Ovary (tissue), 9 donors: ENCODE data around the gene NR3C1. TPM values are rescaled to one million over a fixed set of nuclear protein-coding genes. Genes with fewer than 3 reads are reported as not detected.

ENCODE experiments used
- DNase-seq, 5 donors: peaks; one replicate each; pipeline ENCODE4 v3.0.0-alpha.2; 2019 to 2020
- H3K27ac ChIP-seq, 2 donors: fragments of 200-600 bp; one replicate each; pipeline versions ENCODE4 v1.5.1 to v1.8.0; 2019 to 2022
- H3K27me3 ChIP-seq: fragments of 200-600 bp; one replicate; pipeline ENCODE4 v1.8.0; 2022
- H3K36me3 ChIP-seq: fragments of 200-600 bp; sonication (generic); one replicate; pipeline ENCODE4 v1.5.1; 2019
- H3K4me1 ChIP-seq: one replicate; pipeline ENCODE4 v1.8.1; 2013; ENCODE audit warnings: mild to moderate bottlenecking, moderate library complexity; ENCODE audit not compliant: insufficient read depth
- H3K4me3 ChIP-seq: fragments of 200-600 bp; sonication (generic); one replicate; pipeline ENCODE4 v1.5.1; 2017
- H3K9me3 ChIP-seq, 2 donors: fragments of 200-600 bp in 1 of 2; sonication (generic) in 1 of 2; one replicate each; pipeline versions ENCODE4 v1.5.1 to v1.8.1; 2013 to 2019; ENCODE audit warnings: mild to moderate bottlenecking in 1 of 2, moderate library complexity in 1 of 2
- CTCF ChIP-seq, 3 donors: fragments of 450-650 bp in 2 of 3; fragments of 200-600 bp in 1 of 3; IDR thresholded peaks; one replicate each; pipeline versions ENCODE4 v1.5.1 to v1.8.0; 2016 to 2022; ENCODE audit warnings: antibody characterized with exemption in 3 of 3, mild to moderate bottlenecking in 1 of 3
- EP300 ChIP-seq: sonication (generic); formaldehyde crosslinking; IDR thresholded peaks from one replicate; pipeline ENCODE4 v1.6.1; 2017; ENCODE audit warnings: antibody characterized with exemption
- POLR2A ChIP-seq: fragments of 450-650 bp; IDR thresholded peaks from one replicate; pipeline ENCODE4 v1.6.1; 2017; ENCODE audit warnings: antibody characterized with exemption, mild to moderate bottlenecking, moderate library complexity
- WGBS, 3 donors: extraction: QIAGEN DNeasy Blood & Tissue Kit in 1 of 3; methylation state at CpG; one replicate each; pipeline versions ENCODE4 v1.1.5 to v1.1.7; 2013 to 2017; 5-methylcytosine and 5-hydroxymethylcytosine counted together
- intact Hi-C, 4 donors: fragments of 100-400 bp; cut with DNase I; formaldehyde crosslinking; loops; one replicate each; pipeline versions ENCODE4 v1.11.0 to v1.15.1; 2022 to 2023
- polyA plus RNA-seq, 2 donors: library from polyadenylated mRNA; stranded (reverse); fragments of 200-250 nt in 1 of 2; fragments of 350-450 nt in 1 of 2; fragmentation: Illumina TruSeq in 1 of 2; extraction: RNeasy Lipid Tissue Mini Kit (QIAGEN cat#74804) in 1 of 2; gene quantifications; one replicate each; pipeline ENCODE4 v1.2.3, GENCODE V29; 2013 to 2014
- total RNA-seq, 7 donors: library from RNA; depleted of rRNA in 2 of 7; stranded (reverse); fragments of >200 nt in 2 of 7; fragmentation: NEBNext Ultra II Directional in 3 of 7; extraction: Animal tissue kit (Norgen Biotek cat#: 25700) in 3 of 7; gene quantifications; one replicate each; pipeline versions ENCODE4 v1.1.0 to v1.2.4, GENCODE V29; 2016 to 2023
- donor health status: DM: no; HTN: no; CAD: no; lungs with moderate emphysema.
- donor health status: DM: no; HTN: no; CAD: no.
- donor health status: Bipolar disorder and iron deficiency.
- donor health status: DM: yes; HTN: yes; CAD: no.
- donor health status: DM: no; HTN: no; CAD: no.
- donor health status: DM: yes; HTN: yes; CAD: no.

NR3C1 gene
- total and polyA plus RNA-seq, 9 donors: 15.5 to 54.3 (median 38.4) TPM

- Histone ChIP-seq H3K36me3 (no peaks in the 10 kb centered on the region), H3K9me3 (no peaks in the 10 kb centered on the region), H3K27me3 (no peaks in the 10 kb centered on the region), H3K4me3 (no peak overlapping the region), H3K4me1 (no peaks in the 10 kb centered on the region), H3K27ac (no peak overlapping the region)
- 89 to 95% (median 90%) methylated on average over 6 of the region's 6 CpGs for WGBS, 3 donors
- no peak for TF ChIP-seq EP300
- no peak for TF ChIP-seq CTCF (IDR thresholded peaks at IDR 0.05)
- TF ChIP-seq POLR2A: no peak
- intact Hi-C loops: no loop called here
- no peak for DNase-seq
Measured at GRCh38 chr5:143243103-143243502, 160.4 kb downstream of the NR3C1 start.

DNA sequence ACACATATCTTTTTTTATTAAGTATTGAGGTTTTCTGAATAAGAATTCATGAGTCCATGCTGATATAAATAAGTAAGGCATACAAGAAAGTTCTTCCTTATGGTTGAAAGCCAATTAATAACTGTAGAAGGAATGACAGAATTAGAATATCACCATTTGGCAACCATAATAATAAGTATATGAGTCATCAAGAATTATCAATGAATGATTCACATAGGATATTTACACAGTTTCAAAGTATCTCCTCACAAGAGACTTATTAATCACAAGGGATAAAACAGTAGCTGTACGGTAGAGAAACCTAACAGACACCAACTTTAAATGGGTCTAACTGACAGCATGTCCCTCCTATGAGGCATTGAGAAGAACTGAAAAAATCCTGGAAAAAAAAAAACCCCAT, 161.6 kb downstream of the NR3C1 start:
- WGBS, 3 donors: 37 to 43% (median 41%) methylated on average over 1 of the region's 1 CpG

DNA sequence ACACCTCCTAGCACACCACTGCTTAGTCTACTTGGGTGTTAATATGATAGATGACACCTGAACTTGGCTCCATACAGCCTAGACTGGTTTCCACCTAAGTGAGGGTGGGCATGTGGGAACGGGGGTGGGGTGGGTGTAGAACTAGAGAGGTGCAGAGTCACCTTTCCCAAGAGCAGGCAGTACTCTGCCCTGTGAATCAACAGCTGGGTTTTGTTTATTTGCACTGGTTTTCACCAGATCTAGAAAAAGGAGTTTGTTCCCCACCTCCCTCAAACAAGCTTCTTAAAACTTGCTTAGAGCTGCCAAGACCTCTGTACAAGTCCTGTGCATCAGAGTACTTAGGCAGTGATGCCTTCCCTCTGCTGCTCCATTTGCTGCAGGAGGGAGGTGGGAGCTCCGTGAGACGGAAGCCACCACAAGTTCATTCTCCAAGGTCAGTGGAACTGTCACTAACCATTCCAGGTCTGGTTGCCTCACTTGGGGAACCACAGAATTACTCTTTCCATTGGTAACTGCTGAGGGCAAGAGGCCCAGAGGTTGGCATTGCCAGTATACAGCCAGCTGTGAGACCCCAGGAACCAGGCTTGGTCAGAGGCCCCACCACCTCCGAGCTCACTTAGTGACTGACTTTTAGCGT, 163.5 kb downstream of the NR3C1 start:
- intact Hi-C loops: no loop called here
- no peaks in the 10 kb centered on the region for H3K4me1 ChIP-seq
- no peaks in the 10 kb centered on the region for H3K9me3 ChIP-seq
- no peak for DNase-seq
- H3K4me3 ChIP-seq: no peak overlapping the region
- no peaks in the 10 kb centered on the region for H3K36me3 ChIP-seq
- H3K27ac ChIP-seq: no peak overlapping the region
- 67 to 69% (median 68%) methylated on average over 5 of the region's 5 CpGs for WGBS, 3 donors
- no peaks in the 10 kb centered on the region for H3K27me3 ChIP-seq
- TF ChIP-seq EP300 (no peak), POLR2A (no peak), CTCF (IDR thresholded peaks at IDR 0.05) (no peak)

More for the DNA sequence above, 161.6 kb downstream of the NR3C1 start:
- DNase-seq: no peak
- Histone ChIP-seq H3K9me3 (no peaks in the 10 kb centered on the region), H3K4me1 (no peaks in the 10 kb centered on the region), H3K27ac (no peak overlapping the region), H3K27me3 (no peaks in the 10 kb centered on the region), H3K36me3 (no peaks in the 10 kb centered on the region), H3K4me3 (no peak overlapping the region)
- TF ChIP-seq POLR2A: no peak
- no peak for TF ChIP-seq EP300
- no peak for TF ChIP-seq CTCF (IDR thresholded peaks at IDR 0.05)
- intact Hi-C loops: no loop called here

DNA sequence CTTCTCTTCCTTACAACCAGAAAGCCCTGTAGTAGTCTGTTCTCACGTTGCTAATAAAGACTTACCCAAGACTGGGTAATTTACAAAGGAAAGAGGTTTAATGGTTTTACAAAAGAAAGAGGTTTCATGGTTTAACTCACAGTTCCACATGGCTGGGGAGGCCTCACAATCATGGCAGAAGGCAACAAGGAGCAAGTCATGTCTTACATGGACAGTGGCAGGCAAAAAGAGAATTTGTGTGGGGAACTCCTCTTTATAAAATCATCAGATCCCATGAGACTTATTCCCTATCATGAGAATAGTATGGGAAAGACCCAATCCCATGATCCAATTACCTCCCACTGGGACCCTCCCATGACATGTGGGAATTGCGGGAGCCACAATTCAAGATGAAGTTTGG, 164.9 kb downstream of the NR3C1 start:
- Histone ChIP-seq H3K4me1 (no peaks in the 10 kb centered on the region), H3K9me3 (no peaks in the 10 kb centered on the region), H3K27ac (no peak overlapping the region), H3K4me3 (no peak overlapping the region), H3K27me3 (no peaks in the 10 kb centered on the region), H3K36me3 (no peaks in the 10 kb centered on the region)
- DNase-seq: no peak
- TF ChIP-seq EP300 (no peak), CTCF (IDR thresholded peaks at IDR 0.05) (no peak), POLR2A (no peak)
- intact Hi-C loops: no loop called here
- WGBS, 3 donors: 89 to 98% (median 95%) methylated on average over 2 of the region's 2 CpGs
